Measurements from ENCODE around the gene FAM210B.

DNA sequence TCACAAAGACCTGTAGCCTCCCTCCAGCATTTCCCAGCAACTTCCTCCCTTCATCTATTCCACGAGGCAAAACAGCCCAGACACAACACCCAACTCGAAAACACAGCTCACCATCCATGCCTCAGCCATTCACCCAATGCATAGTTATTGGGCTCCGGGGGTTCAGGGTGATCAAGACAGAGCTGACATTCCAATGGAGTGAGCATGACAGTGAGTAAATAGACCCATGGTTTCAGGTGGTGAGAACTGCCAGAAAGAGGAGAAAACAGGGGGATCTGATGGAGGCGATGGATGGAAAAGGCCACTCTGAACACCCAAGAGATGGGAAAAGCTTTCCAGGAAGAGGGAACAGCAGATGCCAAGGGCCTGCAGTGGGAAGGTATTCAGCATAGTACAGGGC lies 59.1 kb downstream of the FAM210B start:
- TF ChIP-seq ZNF331 (CRISPR knock-in tag; IDR thresholded peaks at IDR 0.05; ENCODE audit: low read depth) (no peak), CTCF (conservative IDR thresholded peaks at IDR 0.05; ENCODE audit: low read depth in 2 of 2) (no peak)
